ENCODE results near the gene ADI1. TPM values are rescaled to one million over a fixed set of nuclear protein-coding genes. Genes with fewer than 3 reads are reported as not detected.

ADI1 gene
- total and polyA plus RNA-seq, 12 donors = 49.2 to 204 (median 166) TPM

- Histone ChIP-seq H3K27me3 (no peaks in the 10 kb centered on the region), H3K36me3 (peaks cover 0 to 96% (median 33%) of the 10 kb centered on the region in 9 donors), H3K27ac (peak overlapping the region in 3 of 10 donors; percentile 28 to 38 (median 36)), H3K9me3 (no peaks in the 10 kb centered on the region), H3K4me3 (no peak overlapping the region), H3K4me1 (peaks cover 15 to 55% (median 51%) of the 10 kb centered on the region in 9 donors)
- intact Hi-C loops (cut with DNase I) = no loop called here
- DNase-seq (no peak), ATAC-seq (no peak)
- 94 to 96% methylated on average over 15 of the region's 15 CpGs for WGBS, 2 donors
- TF ChIP-seq CTCF (IDR thresholded peaks at IDR 0.05) = no peak
These were observed 51.7 kb downstream of the ADI1 start for GRCh38 chr2:3467654-3468053.

GRCh38 chr2:3466966-3467365, 52.4 kb downstream of the ADI1 start:
- TF ChIP-seq CTCF (IDR thresholded peaks at IDR 0.05) = no peak
- Histone ChIP-seq H3K27ac (peak overlapping the region in 7 of 10 donors; percentile 66 to 88 (median 81)), H3K27me3 (no peaks in the 10 kb centered on the region), H3K4me1 (peaks cover 18 to 55% (median 49%) of the 10 kb centered on the region in 9 donors), H3K4me3 (no peak overlapping the region), H3K9me3 (no peaks in the 10 kb centered on the region), H3K36me3 (peaks cover 0 to 90% (median 33%) of the 10 kb centered on the region in 9 donors)
- no peak for ATAC-seq
- 92 to 94% methylated on average over 14 of the region's 14 CpGs for WGBS, 2 donors
- no peak for DNase-seq
- intact Hi-C loops (cut with DNase I) = no loop called here

DNA sequence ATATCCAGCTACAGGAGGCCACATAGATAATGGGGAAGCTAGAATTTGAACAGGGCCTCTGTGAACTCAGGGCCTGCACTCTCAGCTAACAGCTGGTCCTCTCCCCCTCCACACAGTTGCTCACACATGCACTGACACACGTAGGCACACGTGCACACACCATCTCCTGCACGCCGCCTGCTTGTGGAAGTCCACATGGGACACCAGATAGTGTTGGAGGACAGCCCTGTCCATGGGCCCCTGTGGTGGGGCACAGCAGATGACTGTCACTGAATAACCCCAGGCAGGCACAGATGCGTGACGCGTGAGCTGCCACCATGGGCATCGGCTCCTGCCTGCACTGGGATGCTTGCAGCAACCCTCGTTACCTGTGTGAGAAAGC, 52.9 kb downstream of the ADI1 start:
- H3K27ac ChIP-seq = peak overlapping the region in 9 of 10 donors; percentile 66 to 88 (median 80)
- H3K4me3 ChIP-seq = no peak overlapping the region
- intact Hi-C loops (cut with DNase I) = no loop called here
- no peaks in the 10 kb centered on the region for H3K9me3 ChIP-seq
- 91 to 95% methylated on average over 9 of the region's 9 CpGs for WGBS, 2 donors
- H3K36me3 ChIP-seq = peaks cover 0 to 88% (median 33%) of the 10 kb centered on the region in 9 donors
- TF ChIP-seq CTCF (IDR thresholded peaks at IDR 0.05) = no peak
- DNase-seq = no peak
- H3K4me1 ChIP-seq = peaks cover 22 to 55% (median 49%) of the 10 kb centered on the region in 9 donors
- ATAC-seq = no peak
- no peaks in the 10 kb centered on the region for H3K27me3 ChIP-seq

DNA sequence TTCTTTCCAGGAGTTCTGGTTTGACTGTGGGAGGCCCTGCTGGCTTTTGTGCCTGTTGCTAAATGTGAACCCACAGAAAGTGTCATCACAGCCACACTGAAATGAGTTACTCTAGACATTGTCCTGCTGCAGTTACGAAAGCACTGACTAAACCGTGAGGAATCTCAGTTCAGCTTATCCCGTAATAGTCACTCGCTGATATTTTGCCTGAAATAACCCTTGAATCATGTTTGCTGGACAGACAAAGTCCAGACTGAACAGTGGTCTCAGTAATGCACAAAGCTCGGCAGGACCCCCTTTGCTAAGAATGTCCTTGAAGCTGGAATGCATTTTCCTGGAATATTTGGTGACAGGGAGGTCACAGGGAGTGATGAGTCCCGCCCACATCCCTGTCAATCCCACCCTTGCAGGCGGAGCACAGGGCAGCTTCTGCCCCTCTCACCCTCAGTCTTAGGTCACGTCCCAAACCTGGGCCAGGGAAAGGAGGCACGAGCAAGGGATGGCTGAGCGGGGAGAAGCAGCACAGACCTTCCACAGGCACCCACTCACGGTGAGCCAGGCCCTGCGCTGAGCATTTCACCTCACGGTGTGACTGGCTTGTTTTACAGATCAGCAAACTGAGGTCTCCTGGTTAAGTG, 53.4 kb downstream of the ADI1 start:
- Histone ChIP-seq H3K27ac (peak overlapping the region; percentile 58 to 88 (median 76)), H3K4me3 (no peak overlapping the region), H3K9me3 (no peaks in the 10 kb centered on the region), H3K4me1 (peaks cover 20 to 55% (median 49%) of the 10 kb centered on the region in 9 donors), H3K36me3 (peaks cover 0 to 89% (median 33%) of the 10 kb centered on the region in 9 donors), H3K27me3 (no peaks in the 10 kb centered on the region)
- DNase-seq = peak in 1 of 2 donors; percentile 49
- WGBS, 2 donors = 68 to 69% methylated on average over 13 of the region's 13 CpGs
- intact Hi-C loops (cut with DNase I) = no loop called here
- TF ChIP-seq CTCF (IDR thresholded peaks at IDR 0.05) = no peak
- peak in 6 of 8 donors; percentile 46 to 70 (median 50) for ATAC-seq
